H1 (cell line): ENCODE results near the gene NUDT1. TPM values are rescaled to one million over a fixed set of nuclear protein-coding genes. Genes with fewer than 3 reads are reported as not detected.

Experiments used
- CTCF ChIA-PET: fragments of 300-600 bp; sonication (Branson Sonifier 250); formaldehyde crosslinking; loops from one replicate; lab custom pipeline; 2021; ENCODE audit not compliant: partially characterized antibody; lab: Charles Lee
- POLR2A ChIA-PET: fragments of 300-600 bp; sonication (Branson Sonifier 250); formaldehyde crosslinking; loops from one replicate; lab custom pipeline; 2021; ENCODE audit warnings: inconsistent platforms; ENCODE audit not compliant: partially characterized antibody; lab: Charles Lee
- DNase-seq, 2 experiments: peaks; one replicate each; pipeline versions ENCODE4 v3.0.0 to v3.0.0-alpha.2; 2010 to 2022; ENCODE audit warnings: low spot score in 2 of 2, low read depth in 1 of 2, mixed read lengths in 1 of 2
- FAIRE-seq: peaks from 2 replicates; lab custom pipeline; 2011; peaks lifted over from hg19 to GRCh38; lab: Jason Lieb, UNC
- H2AFZ ChIP-seq: 2 replicates; pipeline ENCODE4 v1.8.1; 2012; ENCODE audit warnings: low read length, inconsistent platforms
- H2AK5ac ChIP-seq: 2 replicates; pipeline ENCODE4 v1.6.1; 2013; ENCODE audit warnings: low read depth, low read length
- H2BK120ac ChIP-seq: replicated peaks from 2 replicates; pipeline ENCODE3; 2013; ENCODE audit warnings: low read depth, low read length, inconsistent platforms
- H2BK12ac ChIP-seq: 2 replicates; pipeline ENCODE4 v1.6.1; 2013; ENCODE audit warnings: low read depth, low read length
- H2BK15ac ChIP-seq: 2 replicates; pipeline ENCODE4 v1.6.1; 2013; ENCODE audit warnings: low read length
- H2BK20ac ChIP-seq: 2 replicates; pipeline ENCODE4 v1.6.1; 2013; ENCODE audit warnings: low read length
- H2BK5ac ChIP-seq: 2 replicates; pipeline ENCODE4 v1.6.1; 2013; ENCODE audit warnings: low read depth, low read length
- H3K14ac ChIP-seq: 2 replicates; pipeline ENCODE4 v1.6.1; 2013; ENCODE audit warnings: inconsistent platforms; ENCODE audit not compliant: insufficient read length
- H3K18ac ChIP-seq: 2 replicates; pipeline ENCODE4 v1.6.1; 2013; ENCODE audit warnings: low read length; ENCODE audit errors: extremely low read depth
- H3K23ac ChIP-seq: 2 replicates; pipeline ENCODE4 v1.6.1; 2013; ENCODE audit warnings: inconsistent platforms; ENCODE audit not compliant: insufficient read length
- H3K23me2 ChIP-seq: 2 replicates; pipeline ENCODE4 v1.6.1; 2013; ENCODE audit warnings: low read depth, low read length
- H3K27ac ChIP-seq: 2 replicates; pipeline ENCODE4 v1.6.1; 2011; ENCODE audit warnings: low read depth, low read length, inconsistent platforms
- H3K27me3 ChIP-seq, 4 experiments: replicated peaks in 1 of 4; 1 replicate in 1 of 4; 2 replicates in 3 of 4; pipeline versions ENCODE4 v1.6.1 to v1.8.1; 2011 to 2013; ENCODE audit warnings: low read length in 3 of 4, mild to moderate bottlenecking in 3 of 4, inconsistent platforms in 2 of 4, mixed read lengths in 2 of 4, moderate library complexity in 1 of 4; ENCODE audit not compliant: control insufficient read depth in 3 of 4, insufficient read depth in 3 of 4; ENCODE audit errors: extremely low read depth in 1 of 4
- H3K36me3 ChIP-seq, 4 experiments: 2 replicates each; pipeline versions ENCODE4 v1.6.1 to v1.8.1; 2011 to 2013; ENCODE audit warnings: mild to moderate bottlenecking in 4 of 4, low read length in 3 of 4, moderate library complexity in 2 of 4, control low read depth in 1 of 4, inconsistent platforms in 1 of 4; ENCODE audit not compliant: insufficient read depth in 4 of 4, control insufficient read depth in 2 of 4
- H3K4ac ChIP-seq: replicated peaks from 2 replicates; pipeline ENCODE3; 2013; ENCODE audit warnings: low read length, low read depth, mixed read lengths, inconsistent platforms; ENCODE audit not compliant: insufficient read length
- H3K4me1 ChIP-seq, 4 experiments: replicated peaks in 1 of 4; 1 replicate in 1 of 4; 2 replicates in 3 of 4; pipeline versions ENCODE4 v1.6.1 to v1.8.1; 2011 to 2013; ENCODE audit warnings: low read length in 3 of 4, inconsistent platforms in 2 of 4, mixed read lengths in 1 of 4; ENCODE audit not compliant: insufficient read depth in 4 of 4, control insufficient read depth in 3 of 4
- H3K4me2 ChIP-seq, 2 experiments: 2 replicates each; pipeline versions ENCODE4 v1.6.1 to v1.8.1; 2011 to 2013; ENCODE audit warnings: low read depth in 2 of 2, low read length in 2 of 2, control low read depth in 1 of 2, inconsistent platforms in 1 of 2, mild to moderate bottlenecking in 1 of 2; ENCODE audit not compliant: insufficient read depth in 1 of 2
- H3K4me3 ChIP-seq, 4 experiments: fragments of 200-600, 300-600 bp in 1 of 4; sonication (generic), shearing (Covaris generic), sonication (Bioruptor Twin) in 1 of 4; 2 replicates each; pipeline versions ENCODE4 v1.5.1 to v1.8.1; 2011 to 2016; ENCODE audit warnings: low read length in 4 of 4, low read depth in 3 of 4, control low read depth in 2 of 4, inconsistent platforms in 2 of 4, mild to moderate bottlenecking in 2 of 4, mixed read lengths in 1 of 4, moderate library complexity in 1 of 4; ENCODE audit not compliant: insufficient read depth in 2 of 4; ENCODE audit errors: extremely low read depth in 1 of 4
- H3K56ac ChIP-seq: replicated peaks from 2 replicates; pipeline ENCODE3; 2013; ENCODE audit warnings: low read depth, mild to moderate bottlenecking, mixed read lengths, low read length, inconsistent platforms; ENCODE audit not compliant: insufficient read length
- H3K79me1 ChIP-seq: 2 replicates; pipeline ENCODE4 v1.6.1; 2013; ENCODE audit warnings: low read depth, low read length, control low read depth
- H3K79me2 ChIP-seq, 2 experiments: 2 replicates each; pipeline versions ENCODE4 v1.6.1 to v1.8.1; 2012 to 2013; ENCODE audit warnings: low read length in 2 of 2, mild to moderate bottlenecking in 2 of 2, inconsistent platforms in 1 of 2; ENCODE audit not compliant: insufficient read depth in 2 of 2, control insufficient read depth in 1 of 2
- H3K9ac ChIP-seq, 4 experiments: replicated peaks in 1 of 4; 1 replicate in 1 of 4; 2 replicates in 3 of 4; pipeline versions ENCODE4 v1.6.1 to v1.8.1; 2011 to 2013; ENCODE audit warnings: low read depth in 3 of 4, low read length in 3 of 4, control low read depth in 2 of 4, mild to moderate bottlenecking in 2 of 4, moderate library complexity in 2 of 4, inconsistent platforms in 1 of 4; ENCODE audit errors: extremely low read depth in 1 of 4
- H3K9me3 ChIP-seq, 2 experiments: 2 replicates each; pipeline versions ENCODE4 v1.6.1 to v1.8.1; 2012 to 2013; ENCODE audit warnings: mild to moderate bottlenecking in 2 of 2, moderate library complexity in 2 of 2, control low read depth in 1 of 2, inconsistent platforms in 1 of 2, low read depth in 1 of 2, low read length in 1 of 2, mixed read lengths in 1 of 2; ENCODE audit not compliant: insufficient read depth in 2 of 2
- H4K20me1 ChIP-seq, 2 experiments: replicated peaks in 1 of 2; 2 replicates each; pipeline versions ENCODE3 to v1.8.1; 2011 to 2013; ENCODE audit warnings: inconsistent platforms in 2 of 2, low read length in 2 of 2, mild to moderate bottlenecking in 1 of 2; ENCODE audit not compliant: insufficient read depth in 2 of 2, control insufficient read depth in 1 of 2
- H4K5ac ChIP-seq: 2 replicates; pipeline ENCODE4 v1.6.1; 2013; ENCODE audit warnings: low read length, low read depth, mixed read lengths, inconsistent platforms; ENCODE audit not compliant: insufficient read length
- H4K8ac ChIP-seq: 2 replicates; pipeline ENCODE4 v1.8.0; 2013; ENCODE audit warnings: mild to moderate bottlenecking, moderate library complexity, low read length, inconsistent platforms; ENCODE audit not compliant: insufficient read depth; ENCODE audit errors: extremely low read depth
- H4K91ac ChIP-seq: replicated peaks from 2 replicates; pipeline ENCODE3; 2013; ENCODE audit warnings: low read length, mixed read lengths, inconsistent platforms; ENCODE audit not compliant: insufficient read length
- CBX5 ChIP-seq: fragments of 300-800, 300-1000 bp; sonication (generic); IDR thresholded peaks from 2 replicates; pipeline ENCODE4 v1.7.1; 2016; ENCODE audit warnings: antibody characterized with exemption, low read length, low read depth
- CBX8 ChIP-seq: fragments of 300-800, 300-1000 bp; sonication (generic); IDR thresholded peaks from 2 replicates; pipeline ENCODE4 v1.7.1; 2016; ENCODE audit warnings: low read depth, low read length, borderline replicate concordance
- EGR1 ChIP-seq: IDR thresholded peaks from 2 replicates; pipeline ENCODE4 v1.6.1; 2011; ENCODE audit warnings: low read depth, low read length, borderline replicate concordance
- GABPA ChIP-seq: IDR thresholded peaks from 2 replicates; pipeline ENCODE4 v1.6.1; 2011; ENCODE audit warnings: mild to moderate bottlenecking, low read length, moderate library complexity, borderline replicate concordance; ENCODE audit not compliant: insufficient read depth
- JUN ChIP-seq: IDR thresholded peaks from 2 replicates; pipeline ENCODE4 v1.6.1; 2011; ENCODE audit warnings: low read depth, mild to moderate bottlenecking, improper control_type of control experiment, low read length
- POU5F1 ChIP-seq: IDR thresholded peaks from 2 replicates; pipeline ENCODE4 v1.6.1; 2011; ENCODE audit warnings: low read depth, mild to moderate bottlenecking, low read length, moderate library complexity
- YY1 ChIP-seq: IDR thresholded peaks from 2 replicates; pipeline ENCODE4 v1.6.1; 2011; ENCODE audit warnings: low read depth, mild to moderate bottlenecking, low read length
- ZNF274 ChIP-seq: IDR thresholded peaks from 2 replicates; pipeline ENCODE4 v1.7.0; 2012; ENCODE audit warnings: low read length, borderline replicate concordance; ENCODE audit errors: extremely low read depth
- WGBS, 2 experiments: shearing (Covaris generic) in 1 of 2; methylation state at CpG; one replicate each; pipeline versions ENCODE4 v1.1.6 to v1.1.7; 2013 to 2015; ENCODE audit warnings: low lambda C conversion rate in 2 of 2, mixed read lengths in 2 of 2, inconsistent platforms in 1 of 2, low coverage in 1 of 2, missing lambda C conversion rate in 1 of 2; ENCODE audit not compliant: insufficient replicate concordance in 2 of 2, insufficient coverage in 1 of 2, insufficient read length in 1 of 2; ENCODE audit errors: extremely low coverage in 1 of 2, missing lambda C conversion rate in 1 of 2; 5-methylcytosine and 5-hydroxymethylcytosine counted together
- polyA plus RNA-seq, 7 experiments: library from polyadenylated mRNA; depleted of rRNA in 3 of 7; stranded (reverse) in 5 of 7; unstranded in 2 of 7; fragments of >200 nt in 5 of 7; fragments of 200-250 nt in 2 of 7; gene quantifications; 1 replicate in 5 of 7; 2 replicates in 1 of 7; 4 replicates in 1 of 7; pipeline versions ENCODE4 v1.2.1 to v1.2.3, GENCODE V29; 2011 to 2013; ENCODE audit warnings: missing spikeins in 2 of 7, mixed read lengths in 2 of 7
- total RNA-seq: library from RNA; stranded (reverse); fragmentation: NEBNext Ultra II Directional; extraction: Animal tissue kit (Norgen Biotek cat#: 25700); gene quantifications from 2 replicates; pipeline ENCODE4 v1.2.1, GENCODE V29; 2021
- TF ChIP-seq, protein P1 (sequence below): IDR thresholded peaks from 2 replicates; pipeline ENCODE4 v1.6.1; 2011; ENCODE audit warnings: low read length, improper control_type of control experiment

The NUDT1 gene
- total and polyA plus RNA-seq, 2 of the 8 experiments (the other 6 are each of a cell fraction or from before 2014, with no cell fraction given): 76.1 to 89.5 TPM

DNA sequence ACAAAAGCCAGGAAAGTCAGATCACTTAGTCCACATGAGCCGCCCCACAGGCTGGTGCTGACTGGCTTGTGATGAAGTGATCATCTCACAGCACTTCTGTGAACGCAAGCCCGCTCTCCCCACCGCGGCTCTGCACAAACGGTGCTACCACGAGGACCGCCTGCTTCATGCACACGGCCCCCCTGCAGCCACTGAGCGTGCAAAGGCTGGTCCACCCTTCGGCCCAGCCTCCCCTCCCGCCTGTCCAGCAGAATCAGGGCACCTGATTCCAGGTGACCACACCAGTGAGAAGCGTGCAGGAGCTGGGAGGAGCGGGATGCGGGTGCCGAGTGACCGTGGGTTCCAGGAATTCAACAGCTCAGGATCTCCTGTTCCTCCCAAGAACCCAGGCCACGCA is 41.4 kb upstream of the NUDT1 start:
- Histone ChIP-seq H4K20me1 (peaks cover 9 to 18% of the 10 kb centered on the region in 2 experiments), H3K4me3 (no peak overlapping the region), H3K4me2 (no peak overlapping the region), H3K27me3 (no peaks in the 10 kb centered on the region), H4K8ac (no peak overlapping the region), H2BK5ac (no peak overlapping the region), H3K4ac (peak overlapping the region; percentile 53), H2BK120ac (no peak overlapping the region), H2AFZ (no peak overlapping the region), H3K79me2 (peaks cover 0 to 3% of the 10 kb centered on the region in 2 experiments; a peak in 1 of 4 replicates), H2AK5ac (no peak overlapping the region), H3K79me1 (peaks cover 4% of the 10 kb centered on the region), H3K36me3 (peaks cover 0 to 20% (median 14%) of the 10 kb centered on the region in 4 experiments; a peak in 6 of 8 replicates), H3K23ac (no peak overlapping the region), H2BK20ac (no peak overlapping the region), H2BK15ac (no peak overlapping the region)
- CTCF ChIA-PET: interaction anchor here (1.1 to 2.6 kb wide), 3 partner anchors 9 to 288 kb away, joined by 3 to 8 read pairs (median 4); no protein-coding TSS in a partner anchor
- FAIRE-seq (no peak), DNase-seq (no peak)
- POLR2A ChIA-PET: no interaction called here
- TF ChIP-seq EGR1 (no peak), JUN (no peak), ZNF274 (no peak), CBX5 (no peak), CBX8 (no peak), GABPA (no peak), POU5F1 (no peak), YY1 (no peak)
- TF ChIP-seq, protein P1, sequence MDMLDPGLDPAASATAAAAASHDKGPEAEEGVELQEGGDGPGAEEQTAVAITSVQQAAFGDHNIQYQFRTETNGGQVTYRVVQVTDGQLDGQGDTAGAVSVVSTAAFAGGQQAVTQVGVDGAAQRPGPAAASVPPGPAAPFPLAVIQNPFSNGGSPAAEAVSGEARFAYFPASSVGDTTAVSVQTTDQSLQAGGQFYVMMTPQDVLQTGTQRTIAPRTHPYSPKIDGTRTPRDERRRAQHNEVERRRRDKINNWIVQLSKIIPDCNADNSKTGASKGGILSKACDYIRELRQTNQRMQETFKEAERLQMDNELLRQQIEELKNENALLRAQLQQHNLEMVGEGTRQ: no peak
- TF ChIP-seq, all 59 proteins: peak for 0
- WGBS, 2 experiments: 90% methylated on average over 18 of the region's 18 CpGs; no CpG with 5 or more reads in 1 of the 2 experiments
- peaks cover 5% of the 10 kb centered on the region in 2 experiments for H3K9me3 ChIP-seq
- H2BK12ac ChIP-seq: no peak overlapping the region
- no peak overlapping the region for H3K9ac ChIP-seq
- no peak overlapping the region for H3K18ac ChIP-seq
- H3K27ac ChIP-seq: no peak overlapping the region
- no peak overlapping the region for H3K56ac ChIP-seq
- H4K91ac ChIP-seq: no peak overlapping the region
- H3K23me2 ChIP-seq: no peaks in the 10 kb centered on the region
- H3K4me1 ChIP-seq: no peaks in the 10 kb centered on the region
- no peak overlapping the region for H3K14ac ChIP-seq
- H4K5ac ChIP-seq: no peak overlapping the region
